ENCODE results near the gene RAB25.
A peak's percentile ranks its signal among the peaks of the same experiment; 100 is the strongest.

RAB25 gene

DNA sequence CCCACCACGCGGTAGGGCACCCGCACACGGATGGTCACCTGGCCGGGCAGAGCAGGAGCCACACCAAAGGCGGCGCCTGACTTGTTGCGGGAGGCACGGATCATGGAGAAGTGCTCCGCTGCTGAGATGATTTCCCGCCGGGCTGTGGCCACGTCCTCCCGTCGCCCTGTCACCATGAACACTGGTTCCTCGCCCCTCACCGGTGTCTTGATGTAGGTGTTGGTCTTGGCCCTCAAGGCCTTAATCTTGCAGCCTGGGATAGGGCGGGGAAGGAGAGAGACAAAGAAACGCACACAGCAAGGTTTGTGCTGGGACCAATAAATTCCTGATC, 16.4 kb downstream of the RAB25 start:
- H3K4me3 ChIP-seq (ENCODE audit: low read depth, low read length) = no peak overlapping the region
- H3K27ac ChIP-seq = peak overlapping the region; percentile 70
- H3K27me3 ChIP-seq (ENCODE audit: insufficient read depth, low read depth, severe bottlenecking) = no peaks in the 10 kb centered on the region
- H3K36me3 ChIP-seq = peaks cover 67% of the 10 kb centered on the region
- no peaks in the 10 kb centered on the region for H3K9me3 ChIP-seq (ENCODE audit: severe bottlenecking)
- TF ChIP-seq, protein P1, sequence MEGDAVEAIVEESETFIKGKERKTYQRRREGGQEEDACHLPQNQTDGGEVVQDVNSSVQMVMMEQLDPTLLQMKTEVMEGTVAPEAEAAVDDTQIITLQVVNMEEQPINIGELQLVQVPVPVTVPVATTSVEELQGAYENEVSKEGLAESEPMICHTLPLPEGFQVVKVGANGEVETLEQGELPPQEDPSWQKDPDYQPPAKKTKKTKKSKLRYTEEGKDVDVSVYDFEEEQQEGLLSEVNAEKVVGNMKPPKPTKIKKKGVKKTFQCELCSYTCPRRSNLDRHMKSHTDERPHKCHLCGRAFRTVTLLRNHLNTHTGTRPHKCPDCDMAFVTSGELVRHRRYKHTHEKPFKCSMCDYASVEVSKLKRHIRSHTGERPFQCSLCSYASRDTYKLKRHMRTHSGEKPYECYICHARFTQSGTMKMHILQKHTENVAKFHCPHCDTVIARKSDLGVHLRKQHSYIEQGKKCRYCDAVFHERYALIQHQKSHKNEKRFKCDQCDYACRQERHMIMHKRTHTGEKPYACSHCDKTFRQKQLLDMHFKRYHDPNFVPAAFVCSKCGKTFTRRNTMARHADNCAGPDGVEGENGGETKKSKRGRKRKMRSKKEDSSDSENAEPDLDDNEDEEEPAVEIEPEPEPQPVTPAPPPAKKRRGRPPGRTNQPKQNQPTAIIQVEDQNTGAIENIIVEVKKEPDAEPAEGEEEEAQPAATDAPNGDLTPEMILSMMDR (IDR thresholded peaks at IDR 0.05; ENCODE audit: low read depth, low read length) = no peak
- no peak for DNase-seq

DNA sequence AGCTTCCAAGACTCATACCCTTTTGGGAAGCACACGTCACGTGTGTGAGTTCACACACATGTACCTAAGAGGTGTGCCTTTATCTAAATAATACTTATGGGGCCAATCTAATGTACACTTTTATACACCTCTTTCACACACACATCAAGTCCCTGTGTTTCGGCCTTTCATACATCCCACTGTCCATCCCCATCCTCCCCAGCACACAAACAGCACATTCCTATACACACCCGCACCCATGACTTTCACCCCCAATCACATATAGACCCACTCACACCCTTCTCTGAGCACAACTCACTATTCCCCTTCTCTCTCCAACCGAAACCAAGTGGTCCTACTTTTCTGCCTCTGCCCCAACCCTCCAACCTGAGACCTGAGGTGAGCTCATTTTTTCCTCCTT, 17.8 kb downstream of the RAB25 start:
- Histone ChIP-seq H3K36me3 (peaks cover 58% of the 10 kb centered on the region), H3K27ac (no peak overlapping the region; the same call in 1 of the 2 replicates), H3K9me3 (ENCODE audit: severe bottlenecking) (no peaks in the 10 kb centered on the region), H3K27me3 (ENCODE audit: insufficient read depth, low read depth, severe bottlenecking) (no peaks in the 10 kb centered on the region), H3K4me3 (ENCODE audit: low read depth, low read length) (no peak overlapping the region)
- TF ChIP-seq, protein P1 (IDR thresholded peaks at IDR 0.05; ENCODE audit: low read depth, low read length) = no peak
- DNase-seq = no peak

DNA sequence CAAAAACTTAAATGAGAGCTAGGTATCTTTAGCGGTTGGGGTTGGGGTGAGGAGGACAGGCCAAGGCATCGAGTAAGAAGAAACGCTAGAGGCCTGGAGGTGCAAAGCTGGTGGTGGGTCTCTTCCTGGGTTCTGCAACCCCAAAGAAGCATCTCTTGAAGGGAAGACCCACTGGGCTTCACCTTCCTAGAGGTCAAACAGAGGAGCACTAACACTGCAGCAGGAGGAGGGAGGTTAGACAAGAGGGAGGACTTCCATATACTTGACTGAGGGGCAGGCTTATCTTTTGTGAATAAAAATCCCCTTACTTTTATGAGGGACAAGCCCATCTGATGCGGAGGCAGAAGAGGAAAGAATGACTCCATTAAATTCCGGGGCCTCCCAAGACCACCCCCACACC, 18.8 kb downstream of the RAB25 start:
- TF ChIP-seq, protein P1 (IDR thresholded peaks at IDR 0.05; ENCODE audit: low read depth, low read length) = no peak
- Histone ChIP-seq H3K27me3 (ENCODE audit: insufficient read depth, low read depth, severe bottlenecking) (no peaks in the 10 kb centered on the region), H3K4me3 (ENCODE audit: low read depth, low read length) (no peak overlapping the region), H3K27ac (no peak overlapping the region), H3K9me3 (ENCODE audit: severe bottlenecking) (no peaks in the 10 kb centered on the region), H3K36me3 (peaks cover 54% of the 10 kb centered on the region)
- DNase-seq = no peak

DNA sequence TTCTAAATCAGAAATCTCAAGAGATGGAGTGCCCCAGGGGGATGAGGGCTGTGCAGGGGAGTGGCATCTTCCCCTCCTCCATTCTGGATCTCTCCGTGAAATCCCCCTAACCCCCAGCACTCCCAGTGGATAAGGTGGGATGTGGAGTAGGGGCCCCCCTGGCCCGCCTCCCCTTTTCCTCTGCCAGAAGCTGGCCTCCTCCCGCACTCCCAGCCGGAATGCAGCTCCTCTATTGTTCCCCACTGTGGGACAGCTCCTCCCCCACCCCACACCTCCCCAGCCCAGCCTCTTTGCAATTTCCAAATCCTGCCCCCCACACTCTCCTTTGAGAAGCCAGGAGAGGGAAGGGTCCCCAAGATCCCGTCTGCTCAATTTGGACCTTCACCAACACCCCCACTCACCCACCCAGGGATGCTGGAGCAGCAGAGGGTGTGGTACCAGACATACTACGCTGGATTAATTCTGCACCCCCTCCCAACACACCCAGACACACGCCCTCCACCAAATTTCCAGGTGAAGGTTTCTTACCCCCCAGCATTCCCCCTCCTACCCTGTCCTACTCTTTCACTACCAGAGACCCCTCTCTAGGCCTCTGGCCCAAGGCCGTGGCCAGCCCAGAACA, 19.4 kb downstream of the RAB25 start:
- H3K36me3 ChIP-seq = peaks cover 51% of the 10 kb centered on the region
- H3K27ac ChIP-seq = peak overlapping the region; percentile 89; the same call in 1 of the 2 replicates
- no peaks in the 10 kb centered on the region for H3K27me3 ChIP-seq (ENCODE audit: insufficient read depth, low read depth, severe bottlenecking)
- TF ChIP-seq, protein P1 (IDR thresholded peaks at IDR 0.05; ENCODE audit: low read depth, low read length) = no peak
- peak overlapping the region; percentile 70 for H3K4me3 ChIP-seq (ENCODE audit: low read depth, low read length)
- no peaks in the 10 kb centered on the region for H3K9me3 ChIP-seq (ENCODE audit: severe bottlenecking)
- DNase-seq = no peak

DNA sequence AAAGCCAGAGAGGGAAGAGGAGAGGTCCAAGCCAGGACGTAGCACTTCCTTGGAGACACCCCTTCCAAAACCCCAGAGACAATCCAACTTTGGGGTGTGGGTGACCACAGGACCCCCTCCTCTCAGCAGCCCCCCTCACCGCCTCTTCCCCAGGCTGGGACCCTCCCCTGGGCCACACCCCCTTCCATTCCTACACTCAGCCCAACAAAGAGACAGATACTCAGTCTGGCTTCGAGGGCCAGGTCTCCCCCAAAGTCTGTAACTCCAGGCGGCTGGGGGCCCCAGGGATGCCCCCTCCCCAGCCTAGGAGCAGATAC, 19.9 kb downstream of the RAB25 start:
- Histone ChIP-seq H3K9me3 (ENCODE audit: severe bottlenecking) (no peaks in the 10 kb centered on the region), H3K36me3 (peaks cover 51% of the 10 kb centered on the region), H3K27me3 (ENCODE audit: insufficient read depth, low read depth, severe bottlenecking) (no peaks in the 10 kb centered on the region), H3K27ac (peak overlapping the region; percentile 89), H3K4me3 (ENCODE audit: low read depth, low read length) (peak overlapping the region; percentile 70)
- TF ChIP-seq, protein P1 (IDR thresholded peaks at IDR 0.05; ENCODE audit: low read depth, low read length) = no peak
- DNase-seq = no peak
